ENCODE measurements around the gene KNTC1.
"Not testable (repeated sequence)": the region's sequence is repeated elsewhere in the genome, so short reads cannot be mapped to it uniquely, and the experiment has no call there.

The KNTC1 gene

GRCh38 chr12:122526683-122527477 lies at the start of gene KNTC1, which contains the start of gene RSRC2:
Gene KNTC1, plus strand, starts transcription at chr12:122527249. Its CDS starts 2,815 bp downstream, at chr12:122530064.
Gene RSRC2, minus strand, starts transcription at chr12:122526936. Its CDS starts 83 bp downstream, at chr12:122526853.
- DNase-seq (ENCODE audit: low read depth), result peak; percentile 99
- H3K4me3 ChIP-seq (ENCODE audit: low read length), result peak within 1 kb of the TSS; percentile 94
- no peak for TF ChIP-seq CTCF (conservative IDR thresholded peaks at IDR 0.05; ENCODE audit: low read length)

DNA sequence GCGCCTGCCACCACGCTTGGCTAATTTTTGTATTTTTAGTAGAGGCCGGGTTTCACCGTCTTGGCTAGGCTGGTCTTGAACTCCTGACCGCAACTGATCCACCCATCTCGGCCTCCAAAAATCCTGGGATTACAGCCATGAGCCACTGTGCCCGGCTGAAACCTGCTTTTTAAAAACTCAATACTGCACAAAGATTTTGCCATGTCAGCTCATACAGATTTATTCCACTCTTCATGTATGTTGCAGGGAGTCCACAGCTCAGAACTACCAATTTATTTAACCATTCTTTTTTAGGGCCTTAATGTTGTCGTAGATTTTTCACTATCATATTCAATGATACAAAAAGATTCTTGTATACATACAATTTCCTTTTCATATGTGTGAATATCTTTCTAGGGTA lies 46.3 kb upstream of the KNTC1 start:
- DNase-seq (ENCODE audit: low read depth), result no peak
- TF ChIP-seq CTCF (conservative IDR thresholded peaks at IDR 0.05; ENCODE audit: low read length), result no peak
- H3K4me3 ChIP-seq (ENCODE audit: low read length), result no peak overlapping the region

DNA sequence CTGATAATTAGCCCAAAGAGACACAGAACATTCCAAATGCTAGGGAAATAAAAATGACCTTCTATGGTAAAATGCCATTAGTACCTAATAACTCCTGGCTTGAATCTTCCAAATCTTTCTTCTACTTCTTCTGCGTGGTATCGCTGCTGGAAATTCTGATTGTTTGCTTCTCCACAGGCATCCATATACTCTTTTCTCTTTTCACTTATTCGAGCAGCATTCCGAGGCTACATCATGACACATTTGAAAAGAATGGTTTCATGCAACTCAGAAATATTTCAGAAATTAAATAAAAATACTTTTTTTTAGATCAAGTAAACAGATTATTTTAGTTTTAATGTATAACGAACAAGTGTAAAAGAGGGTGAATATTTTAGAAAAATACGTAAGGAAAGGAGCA lies 45.2 kb upstream of the KNTC1 start:
- DNase-seq (ENCODE audit: low read depth), result no peak
- H3K4me3 ChIP-seq (ENCODE audit: low read length), result no peak overlapping the region
- TF ChIP-seq CTCF (conservative IDR thresholded peaks at IDR 0.05; ENCODE audit: low read length), result no peak

GRCh38 chr12:122483969-122484368 lies 43.1 kb upstream of the KNTC1 start:
- no peak for TF ChIP-seq CTCF (conservative IDR thresholded peaks at IDR 0.05; ENCODE audit: low read length)
- H3K4me3 ChIP-seq (ENCODE audit: low read length), result no peak overlapping the region
- DNase-seq (ENCODE audit: low read depth), result no peak

DNA sequence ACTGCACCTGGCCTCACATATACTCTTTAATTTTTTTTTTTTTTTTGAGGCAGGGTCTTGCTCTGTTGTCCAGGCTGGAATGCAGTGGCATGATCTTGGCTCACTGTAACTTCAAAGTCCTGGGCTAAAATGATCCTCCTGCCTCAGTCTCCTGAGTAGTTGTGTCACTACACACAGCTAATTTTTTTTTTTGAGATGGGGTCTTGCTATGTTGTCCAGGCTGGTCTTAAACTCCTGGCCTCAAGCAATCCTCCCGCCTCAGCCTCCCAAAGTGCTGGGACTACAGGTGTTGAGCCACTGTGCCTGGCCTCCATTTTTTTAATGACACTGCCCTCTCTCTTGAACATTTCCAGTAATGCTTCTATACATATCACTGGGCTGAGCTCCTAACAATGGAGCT lies 42.7 kb upstream of the KNTC1 start:
- DNase-seq (ENCODE audit: low read depth); H3K4me3 ChIP-seq (ENCODE audit: low read length): not testable (repeated sequence)

GRCh38 chr12:122486360-122486759 lies 40.7 kb upstream of the KNTC1 start:
- H3K4me3 ChIP-seq (ENCODE audit: low read length); DNase-seq (ENCODE audit: low read depth): not testable (repeated sequence)

GRCh38 chr12:122486805-122487426 lies 40.1 kb upstream of the KNTC1 start:
- TF ChIP-seq CTCF (conservative IDR thresholded peaks at IDR 0.05; ENCODE audit: low read length), result no peak
- no peak for DNase-seq (ENCODE audit: low read depth)
- no peak overlapping the region for H3K4me3 ChIP-seq (ENCODE audit: low read length)

DNA sequence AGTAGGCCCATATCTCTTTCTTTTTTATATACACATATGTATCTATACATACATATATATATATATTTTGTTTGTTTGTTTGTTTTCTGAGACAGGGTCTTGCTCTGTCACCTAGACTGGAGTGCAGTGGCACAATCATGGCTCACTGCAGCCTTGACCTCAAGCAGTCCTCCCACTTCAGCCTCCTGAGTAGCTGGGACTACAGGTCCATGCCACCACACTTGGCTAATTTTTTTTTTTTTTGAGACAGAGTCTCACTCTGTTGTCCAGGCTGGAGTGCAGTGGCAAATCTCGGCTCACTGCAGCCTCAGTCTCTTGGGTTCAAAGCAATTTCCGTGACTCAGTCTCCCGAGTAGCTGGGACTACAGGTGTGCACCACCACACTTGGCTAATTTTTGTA lies 39.2 kb upstream of the KNTC1 start:
- not testable (repeated sequence) for H3K4me3 ChIP-seq (ENCODE audit: low read length); DNase-seq (ENCODE audit: low read depth)
